ENCODE data around the gene DVL1.

The DVL1 gene

GRCh38 chr1:1340185-1340584 lies 9.0 kb downstream of the DVL1 start:
- DNase-seq: no peak

DNA sequence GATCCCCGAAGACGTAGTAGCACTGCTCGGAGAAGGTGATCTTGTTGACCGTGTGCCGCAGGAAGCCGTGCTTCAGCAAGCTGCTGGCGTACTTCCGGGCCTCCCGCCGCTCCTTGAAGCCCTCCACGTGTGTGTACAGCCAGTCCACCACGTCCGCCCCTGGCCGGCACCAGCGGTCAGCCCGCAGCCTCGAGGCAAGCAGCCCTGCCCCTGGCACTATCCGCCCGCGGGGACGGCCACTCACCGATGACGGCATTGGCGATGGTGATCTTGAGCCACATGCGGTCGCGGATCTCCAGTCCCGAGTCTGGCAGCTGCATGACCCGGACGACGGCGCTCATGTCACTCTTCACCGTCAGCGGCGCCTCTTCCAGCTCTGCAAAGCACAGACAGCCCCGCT lies 10.9 kb downstream of the DVL1 start:
- DNase-seq: no peak

- DNase-seq: no peak
Measured at GRCh38 chr1:1337793-1338147, 11.4 kb downstream of the DVL1 start.

DNA sequence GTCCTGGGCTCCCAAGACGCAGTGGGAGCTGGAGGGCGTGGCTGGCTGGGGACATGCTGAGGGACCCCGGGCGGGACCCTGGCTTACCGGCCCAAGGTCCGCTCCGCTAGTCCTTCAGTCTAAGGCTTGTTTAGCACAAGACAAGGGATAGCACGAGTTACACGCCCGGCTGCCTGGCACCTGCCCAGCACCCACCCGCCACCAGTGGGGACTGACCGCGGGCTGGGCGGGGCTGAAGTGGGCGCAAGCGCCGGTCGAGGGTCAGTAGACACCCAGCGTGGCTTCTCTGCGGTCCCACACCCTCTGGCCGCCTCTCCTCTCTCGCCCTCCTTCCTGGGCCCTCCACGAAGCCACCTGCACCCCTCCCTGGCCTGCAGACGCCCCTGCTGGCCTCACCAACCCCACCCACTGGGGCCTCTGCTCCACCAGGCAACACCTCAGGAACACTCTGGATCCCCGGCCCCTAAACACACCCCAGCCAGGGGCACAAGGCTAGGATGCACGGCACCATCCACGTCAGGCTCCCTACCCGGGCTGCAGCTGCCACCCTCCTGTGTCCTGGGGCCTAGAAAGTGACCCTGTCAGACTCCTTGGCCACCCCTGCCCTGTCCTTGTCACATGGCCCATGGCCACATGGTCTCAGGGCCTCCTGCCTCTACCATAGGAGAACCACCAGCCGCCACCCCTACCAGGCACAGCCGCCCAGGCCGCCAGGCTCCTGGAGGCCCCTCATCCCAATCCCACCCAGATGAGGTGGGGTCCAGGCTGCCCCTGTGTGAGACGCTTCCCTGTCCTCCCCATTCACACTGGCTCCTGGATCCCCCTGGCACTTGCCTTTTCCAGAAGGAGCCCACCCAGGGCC lies 12.1 kb downstream of the DVL1 start:
- DNase-seq: no peak

- DNase-seq: no peak
Measured at GRCh38 chr1:1336446-1336845, 12.8 kb downstream of the DVL1 start.

GRCh38 chr1:1335792-1336248 lies 13.4 kb downstream of the DVL1 start:
- DNase-seq: no peak

DNA sequence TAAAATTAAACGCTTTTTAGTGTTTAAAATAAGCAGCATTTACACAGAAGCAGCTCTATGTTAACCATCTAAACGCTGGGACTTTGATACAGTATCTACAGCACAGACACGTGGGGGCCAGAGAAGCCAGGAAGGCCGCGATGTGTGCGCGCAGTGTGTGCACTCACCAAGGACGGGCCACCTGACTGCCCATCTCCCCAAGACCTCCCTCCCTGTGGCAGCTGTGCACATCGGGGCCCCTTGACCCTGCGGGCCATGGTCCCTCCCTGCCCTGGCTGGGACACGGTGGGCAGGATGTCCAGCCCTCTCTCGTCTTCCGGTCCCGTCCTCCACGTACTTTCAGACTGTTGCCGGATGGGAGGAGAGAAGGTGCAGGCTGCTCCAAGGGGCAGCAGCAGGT lies 13.9 kb downstream of the DVL1 start:
- no peak for DNase-seq

DNA sequence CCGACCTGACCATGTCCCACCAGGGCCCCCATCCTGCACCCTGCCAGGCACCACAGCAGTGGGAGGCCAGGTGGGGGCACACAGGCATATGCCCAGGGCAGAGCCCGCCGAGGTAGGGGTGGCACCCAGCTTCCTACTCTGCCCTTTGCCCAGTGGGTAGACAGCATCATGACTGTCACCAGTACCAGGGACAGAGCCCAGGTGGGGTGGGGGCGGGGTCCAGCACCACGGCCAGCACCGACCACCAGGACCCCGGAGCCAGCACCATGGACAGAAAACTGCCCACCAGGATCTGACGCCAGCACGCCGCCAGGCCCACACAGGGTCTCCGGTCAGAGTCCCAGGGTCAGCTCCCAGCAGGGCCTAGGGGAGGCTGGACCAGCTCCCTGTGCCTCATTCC lies 14.4 kb downstream of the DVL1 start:
- no peak for DNase-seq

GRCh38 chr1:1333551-1334241 lies 15.5 kb downstream of the DVL1 start:
- DNase-seq: no peak

DNA sequence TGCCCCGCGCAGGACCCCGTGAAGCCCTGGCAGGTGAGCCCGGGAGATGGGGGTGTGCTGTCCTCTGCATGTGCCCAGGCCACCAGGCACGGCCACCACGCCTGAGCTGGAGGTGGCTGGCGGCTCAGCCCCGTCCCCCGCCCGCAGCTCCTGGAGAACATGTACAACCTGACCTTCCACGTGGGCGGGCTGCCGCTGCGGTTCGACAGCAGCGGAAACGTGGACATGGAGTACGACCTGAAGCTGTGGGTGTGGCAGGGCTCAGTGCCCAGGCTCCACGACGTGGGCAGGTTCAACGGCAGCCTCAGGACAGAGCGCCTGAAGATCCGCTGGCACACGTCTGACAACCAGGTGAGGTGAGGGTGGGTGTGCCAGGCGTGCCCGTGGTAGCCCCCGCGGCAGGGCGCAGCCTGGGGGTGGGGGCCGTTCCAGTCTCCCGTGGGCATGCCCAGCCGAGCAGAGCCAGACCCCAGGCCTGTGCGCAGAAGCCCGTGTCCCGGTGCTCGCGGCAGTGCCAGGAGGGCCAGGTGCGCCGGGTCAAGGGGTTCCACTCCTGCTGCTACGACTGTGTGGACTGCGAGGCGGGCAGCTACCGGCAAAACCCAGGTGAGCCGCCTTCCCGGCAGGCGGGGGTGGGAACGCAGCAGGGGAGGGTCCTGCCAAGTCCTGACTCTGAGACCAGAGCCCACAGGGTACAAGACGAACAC lies 16.3 kb downstream of the DVL1 start:
- no peak for DNase-seq

GRCh38 chr1:1332031-1332755 lies 17.0 kb downstream of the DVL1 start:
- no peak for DNase-seq

GRCh38 chr1:1331068-1331965 lies 17.9 kb downstream of the DVL1 start, which contains the start of gene TAS1R3:
Gene TAS1R3 (plus strand): TSS chr1:1331280. CDS start chr1:1331346, 66 bp downstream.
- no peak for DNase-seq

GRCh38 chr1:1330366-1331067 lies 18.7 kb downstream of the DVL1 start:
- DNase-seq: peak in 1 of 2 experiments; percentile 14

DNA sequence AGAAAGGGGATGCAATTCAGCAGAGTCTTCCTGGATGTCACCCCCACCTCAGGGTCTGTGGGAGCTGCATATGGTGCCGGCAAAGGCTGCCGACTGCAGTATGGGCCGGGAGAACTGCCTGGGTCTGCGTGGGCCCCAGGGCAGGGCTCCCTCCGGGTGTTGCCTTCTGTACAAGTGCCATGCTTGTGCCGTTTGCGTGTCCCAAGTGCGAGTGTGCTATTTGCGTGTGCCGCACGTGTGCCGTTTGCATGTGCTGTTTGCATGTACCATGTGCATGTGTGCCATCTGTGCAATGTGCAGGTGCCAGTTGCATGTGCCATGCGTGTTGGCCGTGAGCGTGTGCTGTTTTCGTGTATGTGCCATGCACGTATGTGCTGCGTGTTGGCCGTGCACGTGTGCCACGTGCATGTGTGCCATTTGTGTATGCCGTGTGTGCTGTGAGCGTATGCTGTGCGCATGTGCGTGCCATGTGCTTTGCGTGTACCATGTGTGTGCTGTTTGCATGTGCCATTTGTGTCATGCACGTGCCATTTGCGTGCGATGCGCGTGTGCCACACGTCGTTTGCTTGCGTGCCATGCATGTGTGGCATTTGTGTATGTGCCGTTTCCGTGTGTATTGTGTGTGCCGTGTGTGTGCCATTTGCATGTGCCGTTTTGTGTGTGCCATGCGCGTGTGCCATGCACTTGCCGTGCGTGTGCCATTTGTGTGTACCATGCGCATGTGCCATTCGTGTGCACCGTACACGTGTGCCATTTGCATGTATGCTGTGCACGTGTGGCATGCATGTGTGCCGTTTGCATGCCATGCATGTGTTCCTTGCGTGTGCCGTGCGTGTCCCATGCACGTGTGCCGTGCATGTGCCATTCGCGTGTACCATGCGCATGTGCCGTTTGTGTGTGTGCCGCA lies 19.7 kb downstream of the DVL1 start:
- DNase-seq: no peak

- DNase-seq: no peak
Measured at GRCh38 chr1:1328254-1328653, 21.0 kb downstream of the DVL1 start.

GRCh38 chr1:1327291-1327690 lies 21.9 kb downstream of the DVL1 start:
- no peak for DNase-seq

DNA sequence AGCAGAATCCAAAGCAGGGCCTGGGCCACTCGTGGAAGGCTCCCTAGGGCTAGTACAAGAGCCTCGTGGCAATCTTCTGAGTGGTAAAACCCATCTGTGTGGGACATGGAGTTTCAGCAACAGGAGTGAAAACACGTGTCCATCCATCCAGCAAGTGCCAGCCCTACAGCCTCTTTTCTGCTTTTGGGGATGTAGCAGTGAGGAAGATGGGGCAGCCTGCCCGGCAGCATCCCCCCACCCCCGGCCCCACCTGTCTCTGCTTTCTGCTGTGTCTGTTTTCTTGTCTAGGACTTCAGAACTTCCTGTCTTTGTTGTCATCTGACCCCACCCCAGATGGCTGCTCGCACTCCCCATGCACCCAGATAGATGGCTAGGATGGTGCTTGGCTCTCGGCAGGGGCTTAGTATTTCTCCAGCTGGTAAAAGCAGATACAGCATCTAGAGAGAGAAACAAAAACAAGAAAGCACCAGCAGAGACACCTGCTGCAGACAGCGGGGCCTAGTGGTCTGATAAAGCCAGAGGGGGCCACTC lies 23.1 kb downstream of the DVL1 start:
- no peak for DNase-seq

DNA sequence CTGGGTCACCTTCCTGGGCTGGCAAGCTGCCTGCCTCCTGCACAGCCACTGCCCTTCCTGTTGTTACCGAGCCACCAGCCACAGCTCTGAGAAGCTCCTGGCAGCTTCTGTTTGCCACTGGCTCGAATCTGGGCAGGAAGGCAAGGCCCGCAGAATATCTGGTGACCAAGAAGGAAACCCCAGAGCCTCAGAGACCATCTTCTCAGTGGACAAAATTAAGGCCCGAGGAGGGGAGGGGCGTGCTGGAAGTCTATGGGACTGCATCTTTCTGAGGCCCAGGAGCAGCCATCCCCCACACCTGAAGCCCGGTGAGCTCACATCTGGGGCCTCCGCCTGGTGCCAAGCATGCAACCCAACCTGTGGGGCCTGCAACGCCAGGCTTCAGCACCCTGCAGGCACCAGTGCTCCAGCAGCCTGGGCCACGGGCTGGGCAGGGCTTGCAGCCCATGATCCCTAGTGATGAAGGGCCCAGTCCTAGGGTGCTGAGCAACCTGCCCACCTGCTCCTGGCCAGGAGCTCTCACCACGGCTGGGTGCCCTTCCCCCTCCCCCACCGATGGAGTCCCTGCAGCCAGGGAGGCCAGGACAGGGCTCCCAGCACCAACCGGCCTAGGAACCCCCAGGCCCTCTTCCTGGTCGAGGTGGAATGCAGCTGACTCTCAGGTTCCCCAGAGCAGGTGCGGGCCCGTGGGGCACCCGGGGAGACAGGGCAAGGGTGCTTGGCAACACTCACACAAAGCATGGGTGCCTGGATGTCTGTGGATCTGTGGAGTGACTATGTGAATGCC lies 23.7 kb downstream of the DVL1 start:
- no peak for DNase-seq

Measured in NCI-H2081 (cell line).